HG03571 (cell line): ENCODE data around the gene ROBO1.

Source experiments
- ATAC-seq: cut with Tn5 transposase; IDR thresholded peaks from one replicate; pipeline ENCODE4 v1.9.1; 2021; ENCODE audit not compliant: unreplicated experiment

Gene ROBO1

DNA sequence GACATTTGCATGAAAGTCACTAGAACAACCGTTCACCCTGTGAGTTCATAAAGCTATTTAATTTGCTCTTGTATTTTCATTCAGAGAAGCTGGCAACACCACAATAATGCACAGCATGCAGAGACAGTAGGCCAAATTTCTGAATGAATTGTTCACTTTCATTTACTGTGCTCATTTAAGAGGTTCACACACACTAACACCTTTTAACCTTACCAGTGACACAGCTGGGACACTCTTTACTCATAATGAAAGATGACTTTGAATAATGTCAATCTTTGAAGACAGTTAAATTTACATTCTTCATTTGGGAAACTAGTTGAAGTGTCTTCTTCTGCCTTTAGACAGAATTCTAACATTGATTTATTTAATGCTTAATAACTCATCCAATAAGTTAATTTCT, 95.7 kb downstream of the ROBO1 start:
- no peak for ATAC-seq

DNA sequence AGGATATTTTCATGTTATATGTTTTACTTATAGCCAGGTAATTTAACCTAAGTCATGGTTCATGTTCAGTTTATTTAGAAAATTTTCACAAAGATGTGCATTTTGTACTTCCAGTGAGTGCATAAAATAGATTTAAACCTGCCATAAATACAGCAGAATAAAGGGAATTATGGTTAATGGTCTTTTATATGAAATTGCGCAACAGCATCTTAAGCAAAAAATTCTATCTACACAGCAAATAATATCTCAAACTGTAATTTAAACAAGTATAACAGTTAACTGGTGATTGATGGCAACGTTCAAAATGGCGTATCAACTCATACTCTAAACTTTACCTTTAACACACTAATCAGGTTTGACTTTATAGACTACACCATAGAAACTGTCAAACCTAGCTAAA, 97.6 kb downstream of the ROBO1 start:
- no peak for ATAC-seq

DNA sequence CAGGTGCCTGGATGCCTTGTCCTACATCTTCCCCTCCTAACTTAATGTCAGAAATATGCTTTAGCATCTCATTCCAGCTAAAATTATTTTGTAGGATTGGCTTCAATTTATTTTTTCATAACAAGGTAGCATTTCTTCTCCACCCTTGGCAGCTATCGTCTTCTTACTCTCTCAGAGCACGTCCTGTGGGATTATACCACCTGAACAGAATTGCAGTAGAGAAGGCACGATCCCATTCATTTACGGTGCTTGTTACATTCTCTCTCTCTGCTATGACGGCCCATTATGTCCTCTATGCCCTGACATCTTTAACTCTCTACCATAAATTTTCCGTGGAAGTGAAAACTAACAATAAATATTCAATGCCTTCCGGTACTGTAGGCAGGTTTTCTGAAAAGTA, 103.3 kb downstream of the ROBO1 start:
- no peak for ATAC-seq

DNA sequence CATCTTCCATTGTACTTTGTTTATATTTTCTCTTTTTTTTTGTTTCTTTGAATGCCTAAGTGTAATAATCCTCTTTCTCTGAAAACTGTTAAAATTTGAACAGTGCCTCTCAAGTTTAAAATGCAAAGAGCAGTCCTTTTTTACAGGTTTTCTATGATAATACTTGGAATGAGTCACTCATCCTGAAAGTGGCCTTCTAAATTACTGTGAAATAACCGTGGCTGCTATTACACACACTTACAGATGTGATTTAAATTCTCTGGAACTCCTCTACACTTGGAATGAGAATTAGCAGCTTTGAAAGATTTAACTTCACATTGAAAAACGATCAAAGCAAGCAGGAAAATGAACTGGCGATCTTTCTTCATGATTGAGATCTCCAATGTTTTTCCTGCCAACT, 105.9 kb downstream of the ROBO1 start:
- no peak for ATAC-seq

DNA sequence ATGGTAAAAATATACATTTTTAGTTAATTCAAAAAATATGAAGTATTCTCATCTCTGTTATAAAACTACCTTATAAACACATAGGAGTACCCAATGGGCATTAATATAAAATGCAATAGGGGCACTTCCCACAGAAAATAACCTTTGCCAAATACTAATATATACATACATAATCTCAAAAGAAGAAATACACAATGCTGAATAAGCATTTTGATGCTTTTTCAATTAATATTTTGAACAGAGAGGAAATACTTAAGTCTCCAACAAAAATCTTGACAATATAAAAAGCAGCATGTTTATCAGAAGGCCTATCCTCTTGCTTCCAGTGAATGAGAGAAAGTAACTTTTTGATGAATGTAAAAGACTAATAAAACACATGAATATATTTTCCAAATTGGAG, 110.7 kb downstream of the ROBO1 start:
- ATAC-seq: no peak

DNA sequence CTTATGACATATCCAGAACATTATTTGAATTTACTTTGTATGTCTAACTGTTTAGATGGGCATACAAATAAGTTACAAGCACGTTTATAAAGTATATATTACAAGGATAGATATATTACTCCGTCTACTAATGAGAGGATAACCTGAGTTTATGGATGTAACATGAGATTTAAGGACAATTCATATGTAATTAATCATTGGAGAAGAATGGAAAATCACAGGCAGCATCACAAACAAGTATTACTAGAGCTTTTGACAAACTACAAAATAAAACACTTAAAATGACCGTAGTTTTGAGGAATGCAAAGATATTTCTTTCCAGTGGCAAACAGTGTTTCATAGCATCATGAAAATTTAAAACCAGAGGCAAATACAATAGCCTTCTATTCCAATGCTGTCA, 113.8 kb downstream of the ROBO1 start:
- no peak for ATAC-seq

DNA sequence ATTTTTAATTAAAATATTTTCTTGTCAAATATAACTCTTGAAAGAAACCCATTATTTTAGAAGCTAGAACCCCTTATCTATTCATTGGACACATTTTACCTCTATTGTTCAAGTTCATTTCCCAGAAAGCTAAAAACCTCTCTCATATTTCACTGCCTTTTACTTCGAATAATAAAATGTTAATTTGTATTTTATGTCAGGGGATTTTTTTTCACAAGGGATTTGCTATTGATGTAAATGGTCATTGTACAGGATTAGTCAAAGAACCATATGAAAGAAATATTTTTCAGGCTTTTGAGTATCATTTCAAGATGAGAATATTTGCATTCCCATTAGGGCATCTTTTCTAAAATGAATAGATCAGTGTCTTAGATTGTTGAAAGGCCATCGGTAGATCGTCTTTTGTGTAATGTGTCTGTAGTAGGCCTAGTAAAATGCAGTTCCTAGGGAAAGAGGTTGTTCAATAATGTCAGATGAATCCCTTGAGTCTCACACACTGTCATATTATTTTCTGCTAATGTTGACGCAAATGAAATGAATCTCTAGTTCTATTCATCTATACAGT, 114.5 kb downstream of the ROBO1 start:
- no peak for ATAC-seq

DNA sequence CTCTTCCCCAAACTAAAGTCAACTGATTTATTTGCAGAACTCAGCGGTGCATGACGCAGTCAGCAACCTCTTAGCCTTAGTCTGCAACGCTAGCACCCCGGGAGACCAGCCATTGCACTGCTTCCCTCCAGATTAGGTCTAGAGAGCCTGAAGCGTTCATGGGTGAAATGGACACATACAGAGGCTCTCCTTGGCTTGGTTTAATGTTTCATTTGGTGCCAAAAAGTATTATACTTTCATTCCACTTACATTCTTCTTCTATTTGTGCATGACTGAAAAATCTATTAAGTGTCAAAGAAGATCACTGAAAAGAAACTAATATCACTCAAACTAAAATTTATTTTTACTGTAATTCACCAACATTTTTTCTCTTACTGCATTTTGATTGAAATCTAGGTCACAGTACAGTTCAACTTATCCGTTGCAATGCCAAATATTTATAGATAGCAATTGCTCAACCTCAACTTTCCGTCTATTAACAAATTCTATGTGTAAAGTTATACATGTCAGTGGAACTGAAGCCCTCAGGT, 116.2 kb downstream of the ROBO1 start:
- no peak for ATAC-seq

DNA sequence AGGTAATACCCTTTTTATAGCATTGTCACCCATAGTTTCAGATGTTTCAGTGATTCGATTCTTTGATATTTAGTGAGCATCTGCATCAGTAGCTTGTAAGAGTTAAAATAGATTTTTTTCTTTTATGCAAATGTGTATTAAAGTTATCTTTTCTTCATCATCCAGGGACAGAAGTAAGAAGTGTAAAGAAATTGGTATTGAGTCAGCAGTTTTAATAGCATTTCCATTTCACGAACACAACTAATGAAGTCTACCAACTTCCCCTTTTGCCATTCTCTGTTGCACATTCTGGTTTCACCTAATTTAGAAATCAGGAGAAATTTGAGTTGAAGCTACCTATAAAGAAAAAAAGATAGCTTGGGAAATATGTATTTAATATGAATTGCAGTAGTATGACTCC, 127.9 kb downstream of the ROBO1 start:
- no peak for ATAC-seq

DNA sequence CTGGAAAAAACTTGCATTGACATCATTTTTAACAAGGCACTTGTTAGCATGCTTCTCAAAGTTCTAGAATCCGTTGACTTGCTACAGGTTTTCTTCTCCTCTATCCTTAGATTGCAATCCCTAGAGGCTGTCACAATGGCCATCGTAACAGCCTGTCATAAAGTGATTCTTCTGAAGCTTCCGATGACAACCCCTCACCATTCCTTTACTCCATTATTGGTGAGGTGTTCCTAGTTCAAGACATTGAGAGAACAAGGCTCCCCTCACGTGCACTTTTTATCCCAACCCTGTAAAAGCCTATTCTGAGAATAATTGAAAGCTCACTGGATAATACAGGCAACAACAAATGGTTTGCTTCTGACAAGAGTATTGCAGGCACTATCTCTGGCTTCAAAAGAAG, 131.4 kb downstream of the ROBO1 start:
- ATAC-seq: no peak

DNA sequence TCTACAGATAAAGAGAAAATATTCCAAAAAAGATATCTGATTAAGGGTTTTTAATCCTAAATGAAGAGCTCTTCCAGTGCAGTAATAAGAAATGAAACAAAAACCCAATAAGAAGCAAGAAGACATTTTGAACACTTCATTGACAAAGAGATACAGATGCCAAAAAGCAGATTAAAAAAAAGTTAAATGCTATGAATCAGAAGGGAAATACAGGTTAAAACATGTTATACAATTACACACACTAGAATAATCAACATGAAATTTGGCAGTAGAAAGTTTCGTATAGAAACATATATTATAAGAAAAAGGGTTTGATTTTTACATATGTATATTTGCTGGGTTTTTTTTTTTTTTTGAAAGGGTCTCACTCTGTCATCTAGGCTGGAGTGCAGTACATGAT, 135.0 kb downstream of the ROBO1 start:
- ATAC-seq: no peak

DNA sequence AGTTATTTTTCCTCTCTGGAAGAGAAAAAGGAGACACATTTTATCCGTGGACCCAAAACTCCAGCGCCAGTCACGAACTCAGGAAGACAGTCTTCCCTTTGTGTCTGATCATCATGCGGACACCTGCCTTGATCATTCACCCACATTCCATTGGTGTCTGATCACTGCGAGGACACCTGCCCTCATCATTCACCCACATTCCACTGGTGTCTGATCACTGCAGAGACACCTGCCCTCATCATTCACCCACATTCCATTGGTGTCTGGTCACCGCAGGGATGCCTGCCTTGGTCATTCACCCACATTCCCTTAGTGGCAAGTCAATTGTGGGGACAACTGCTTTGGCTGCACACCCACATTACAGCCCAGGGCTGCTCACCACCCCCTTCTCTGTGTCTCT, 148.9 kb downstream of the ROBO1 start:
- no peak for ATAC-seq

DNA sequence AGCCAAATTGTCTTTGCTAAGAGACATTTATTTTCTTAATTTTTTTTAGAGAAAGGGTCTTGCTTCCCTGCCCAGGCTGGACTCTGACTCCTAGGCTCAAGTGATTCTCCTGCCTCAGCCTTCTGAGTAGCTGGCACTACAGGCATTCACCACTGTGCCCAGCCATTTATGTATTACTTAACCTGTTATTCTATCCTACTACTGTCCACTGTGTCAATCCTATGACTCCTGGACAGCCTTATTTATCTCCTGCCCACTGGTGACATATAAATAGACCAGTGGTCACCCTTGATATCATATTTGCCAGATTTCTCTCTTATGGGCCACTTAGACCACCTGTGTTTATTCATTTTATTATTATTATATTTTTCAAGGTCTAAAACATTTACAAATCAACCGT, 161.4 kb downstream of the ROBO1 start:
- ATAC-seq: no peak

DNA sequence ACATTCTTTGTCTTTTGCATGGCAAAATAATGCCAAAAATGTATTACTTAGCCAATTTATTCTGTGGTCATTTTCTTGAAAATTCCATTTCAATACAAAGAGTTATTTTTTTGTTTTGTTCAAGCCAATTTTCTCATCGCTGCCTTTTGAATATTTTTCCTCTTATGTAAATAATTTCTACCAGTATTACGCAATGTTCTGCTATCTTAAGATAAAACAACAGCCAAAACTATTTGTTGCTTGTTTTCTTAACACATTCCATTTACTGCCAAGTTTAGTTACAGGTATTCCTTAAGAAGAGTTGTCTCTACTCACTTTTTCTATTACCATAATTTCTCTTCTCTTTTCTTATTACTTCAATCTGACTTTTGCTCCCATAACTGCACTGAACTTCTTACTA, 163.1 kb downstream of the ROBO1 start:
- ATAC-seq: no peak

DNA sequence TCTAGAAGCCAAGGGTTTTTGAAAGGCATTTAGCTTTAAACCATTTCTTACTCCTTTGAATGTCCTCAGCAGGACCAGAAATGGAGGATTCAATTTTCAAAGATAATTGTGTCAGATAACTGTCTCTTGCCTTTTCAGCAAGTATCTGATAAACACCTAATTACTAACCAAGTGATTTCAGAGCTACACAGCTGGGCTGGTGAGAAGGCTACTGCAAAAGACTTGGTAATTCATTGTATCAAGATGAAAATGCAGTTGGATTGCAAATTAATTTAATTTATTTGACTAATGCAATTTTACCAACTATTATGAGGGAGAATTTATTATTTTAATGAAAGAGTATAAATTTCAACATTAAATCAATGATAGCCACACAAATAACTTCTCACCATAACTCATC, 165.4 kb downstream of the ROBO1 start:
- no peak for ATAC-seq

DNA sequence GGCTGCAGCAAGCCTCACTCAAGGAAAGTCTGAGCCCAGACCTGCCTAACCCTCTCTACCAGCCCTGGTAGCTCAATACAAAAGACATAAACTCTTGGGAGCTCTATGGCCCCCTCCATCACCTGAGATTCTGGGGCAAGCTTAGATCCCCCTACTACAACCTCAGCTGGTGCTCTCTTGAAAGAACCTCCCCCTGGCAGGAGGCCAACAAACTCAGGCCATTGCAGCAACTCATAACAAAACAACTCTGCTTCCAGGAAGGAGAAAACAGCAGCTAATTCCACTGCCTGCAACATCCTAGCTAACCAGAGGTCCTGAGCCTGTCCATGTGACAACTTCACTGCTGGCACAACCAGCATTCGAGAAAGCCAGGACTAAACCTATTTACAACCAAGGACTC, 169.2 kb downstream of the ROBO1 start:
- no peak for ATAC-seq

DNA sequence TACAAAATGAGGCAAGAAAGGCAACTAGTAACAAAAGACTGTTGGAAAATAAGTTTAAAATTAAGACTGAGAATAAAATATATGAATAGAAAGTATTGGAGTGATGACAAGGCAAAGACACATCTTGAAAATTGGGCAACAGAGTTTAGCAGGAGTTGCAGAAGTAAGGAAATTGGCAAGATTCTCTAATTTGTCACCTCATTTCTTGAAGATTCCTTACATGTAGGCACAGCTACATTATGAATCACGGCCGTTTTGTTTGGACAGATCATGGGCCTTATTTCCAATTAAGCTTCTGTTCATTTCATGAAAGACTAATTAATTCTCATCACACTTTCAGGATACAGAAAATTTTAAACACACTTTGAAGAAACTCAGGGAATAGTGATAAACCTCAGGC, 170.1 kb downstream of the ROBO1 start:
- ATAC-seq: no peak

DNA sequence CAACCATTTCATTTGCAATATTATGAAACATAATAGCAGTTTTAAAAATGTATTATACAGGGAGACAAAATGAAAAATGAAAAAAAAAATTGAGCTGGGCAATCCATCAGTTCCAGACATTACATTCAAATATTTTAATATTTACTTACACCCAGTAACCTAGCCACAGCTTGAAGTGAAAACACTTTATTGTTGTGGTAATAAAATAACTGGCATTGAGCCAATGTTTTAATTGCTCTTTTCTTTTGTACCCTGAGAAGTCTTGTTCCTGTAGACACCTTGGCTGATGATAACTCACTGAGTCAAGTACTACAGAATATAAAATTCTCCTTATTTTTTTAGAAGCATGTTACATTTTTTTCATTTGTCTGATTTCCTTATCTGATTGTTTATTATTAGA, 180.6 kb downstream of the ROBO1 start:
- ATAC-seq: no peak

DNA sequence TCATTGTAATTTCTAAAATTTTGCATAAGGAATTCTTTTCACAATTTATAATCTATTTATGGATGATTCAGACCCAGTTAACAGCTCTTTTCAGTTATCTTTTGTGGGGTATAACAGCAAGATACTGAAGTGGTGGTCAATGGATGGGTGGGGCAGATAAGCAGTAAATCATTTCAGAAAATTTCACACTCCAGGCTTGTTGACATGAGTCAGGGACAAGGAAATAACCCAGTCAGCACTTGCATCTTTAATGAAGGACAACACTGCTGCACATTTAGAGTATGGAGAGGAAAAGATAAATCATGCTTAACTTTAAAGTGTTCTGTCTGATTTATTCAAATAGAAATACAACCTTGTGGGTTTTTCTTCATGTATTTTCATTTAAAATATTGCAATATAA, 181.6 kb downstream of the ROBO1 start:
- no peak for ATAC-seq

DNA sequence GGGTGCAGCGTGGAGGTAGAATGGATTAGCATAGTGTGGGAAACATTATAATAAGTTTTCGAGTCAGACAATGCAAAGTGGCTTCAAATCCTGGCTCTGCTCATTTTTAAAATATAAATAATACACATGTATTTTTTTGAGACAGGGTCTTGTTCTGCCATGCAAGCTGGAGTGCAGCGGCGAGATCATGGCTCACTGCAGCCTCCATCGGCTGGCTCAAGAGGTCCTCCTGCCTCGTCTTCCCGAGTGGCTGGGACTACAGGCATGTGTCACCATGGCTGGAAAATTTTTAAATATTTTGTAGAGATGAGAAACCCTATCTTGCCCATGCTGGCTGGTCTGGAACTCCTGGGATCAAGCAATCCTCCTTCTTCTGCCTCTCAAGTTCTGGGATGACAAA, 194.9 kb downstream of the ROBO1 start:
- no peak for ATAC-seq

DNA sequence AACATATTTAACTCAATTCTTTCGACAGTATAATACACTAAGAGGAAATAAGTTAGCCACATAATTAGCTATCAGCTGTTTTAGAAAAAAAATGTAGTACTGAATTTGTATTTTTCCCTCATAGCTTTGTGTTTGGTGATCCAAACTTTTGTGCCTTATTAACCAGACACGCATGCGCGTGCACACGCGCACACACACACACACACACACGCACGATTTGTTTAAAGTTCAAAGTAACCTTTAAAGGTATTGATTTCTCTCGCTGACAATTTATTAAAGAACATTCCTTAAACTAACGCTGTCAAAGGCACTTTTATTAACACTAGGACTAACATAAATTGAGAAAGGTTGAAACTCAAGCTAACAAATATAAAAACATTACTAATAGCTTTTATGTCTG, 198.9 kb downstream of the ROBO1 start:
- ATAC-seq: no peak

DNA sequence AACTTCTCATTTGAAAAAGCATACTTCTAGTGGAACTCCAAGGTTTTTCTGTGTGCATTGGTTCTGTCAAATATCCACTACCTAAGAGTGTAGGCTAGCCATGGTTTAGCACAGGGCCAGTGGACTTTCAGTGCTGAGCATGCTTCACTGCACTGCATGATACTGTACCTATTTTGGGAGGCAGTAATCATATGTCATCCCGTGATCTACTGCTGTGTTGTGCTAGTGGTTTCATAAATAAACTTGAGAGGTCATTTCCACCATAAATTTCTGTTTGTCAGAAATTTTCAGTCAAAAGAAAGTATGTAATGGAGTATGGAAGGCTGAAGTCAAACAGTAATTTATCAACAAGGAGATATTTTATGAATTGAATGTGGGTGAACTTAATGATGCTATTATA, 203.6 kb downstream of the ROBO1 start:
- ATAC-seq: no peak

DNA sequence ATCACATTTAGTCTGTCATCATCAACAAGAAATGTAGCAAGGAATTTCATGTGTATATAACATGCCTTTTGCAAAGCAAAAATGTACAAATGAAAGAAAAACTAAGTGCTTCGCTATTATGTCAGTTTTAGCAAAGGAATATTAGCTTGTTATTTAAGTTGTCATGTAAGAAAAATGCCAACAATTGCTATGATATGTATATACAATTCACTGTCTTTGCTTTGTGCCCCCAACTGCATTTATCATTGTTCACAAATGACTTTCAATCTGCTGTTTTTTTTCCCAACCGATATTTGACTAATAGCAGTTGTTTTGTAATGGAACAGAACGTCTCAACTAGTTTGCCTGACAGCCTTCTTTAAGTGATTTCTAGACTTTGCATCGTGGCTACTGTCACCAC, 207.1 kb downstream of the ROBO1 start:
- ATAC-seq: no peak

DNA sequence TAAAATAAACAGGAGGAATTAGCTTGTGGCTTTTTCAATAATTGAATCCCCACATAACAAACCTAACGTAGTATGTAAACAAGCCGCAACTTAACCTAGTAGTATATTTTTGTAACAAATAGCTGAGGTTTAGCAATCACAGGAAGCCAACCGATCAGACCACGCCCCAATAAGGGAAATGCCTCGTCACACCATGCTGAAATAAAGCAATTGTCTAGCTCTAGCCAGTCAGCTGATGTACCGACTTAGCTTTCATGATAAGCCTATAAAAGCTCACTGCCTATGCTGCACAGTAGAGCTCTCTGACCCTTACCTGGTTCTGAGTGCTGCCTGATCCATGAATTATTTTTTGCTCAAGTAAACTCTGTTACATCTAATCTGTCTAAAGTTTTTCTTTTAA, 208.9 kb downstream of the ROBO1 start:
- ATAC-seq: no peak
